ENCODE measurements around the gene INAVA.

DNA sequence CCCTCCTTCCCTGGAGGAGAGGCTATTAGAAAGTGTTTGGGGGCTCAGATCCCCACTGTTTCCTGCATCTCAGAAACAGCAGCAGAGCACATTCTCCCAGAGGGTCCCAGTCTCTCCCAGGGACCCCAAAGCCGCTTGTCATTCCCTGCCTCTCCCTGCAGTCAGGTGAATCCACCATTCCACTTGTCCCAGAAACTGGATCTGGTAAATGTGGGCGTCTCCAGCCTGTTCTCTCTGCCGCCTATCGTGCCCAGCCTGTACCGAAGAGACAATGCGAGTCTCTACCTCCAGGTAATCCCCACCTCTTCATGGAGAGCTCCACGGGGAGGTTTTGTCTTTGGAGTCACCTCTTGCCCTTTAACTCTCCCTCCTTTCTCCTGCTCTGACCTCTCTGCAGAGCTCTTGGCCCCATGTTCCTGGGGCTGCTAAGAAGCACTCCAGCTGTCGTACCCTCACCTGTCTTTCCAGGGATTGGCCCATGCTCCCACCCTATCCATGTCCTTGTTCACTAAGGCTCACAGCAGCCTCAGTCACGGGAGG is 26.9 kb downstream of the INAVA start:
- no peak for TF ChIP-seq EZH2phosphoT487 (IDR thresholded peaks at IDR 0.05; ENCODE audit: insufficient read depth, low read depth)
- TF ChIP-seq EZH2 (IDR thresholded peaks at IDR 0.05; ENCODE audit: insufficient read depth, poor library complexity, severe bottlenecking) = no peak
